SK-N-MC (cell line): ENCODE results near the gene TMEM37.
"Not testable (repeated sequence)": the region's sequence is repeated elsewhere in the genome, so short reads cannot be mapped to it uniquely, and the experiment has no call there.

Experiments used
- DNase-seq: peaks from one replicate; pipeline ENCODE4 v3.0.0-alpha.2; 2011; ENCODE audit warnings: low read depth, low spot score
- H3K27ac ChIP-seq: fragments of 200-600 bp; sonication (generic); 2 replicates; pipeline ENCODE4 v1.5.1; 2016; ENCODE audit warnings: mixed run types
- H3K36me3 ChIP-seq: fragments of 200-600 bp; sonication (generic); 2 replicates; pipeline ENCODE4 v1.6.1; 2017; ENCODE audit warnings: antibody characterized with exemption, low read length, mixed read lengths; ENCODE audit not compliant: insufficient read depth
- H3K4me3 ChIP-seq: fragments of 200-600 bp; sonication (generic); 2 replicates; pipeline ENCODE4 v1.5.1; 2016
- H3K9ac ChIP-seq: fragments of 200-600 bp; sonication (generic); 2 replicates; pipeline ENCODE4 v1.8.0; 2017; ENCODE audit warnings: mixed run types, mixed read lengths; ENCODE audit not compliant: insufficient read length
- H3K9me3 ChIP-seq: fragments of 200-600 bp; sonication (generic); 2 replicates; pipeline ENCODE4 v1.6.1; 2017; ENCODE audit warnings: low read depth, mild to moderate bottlenecking, antibody characterized with exemption, low read length, moderate library complexity, mixed read lengths
- EZH2 ChIP-seq: fragments of 200-600 bp; sonication (generic); IDR thresholded peaks from one replicate; pipeline ENCODE4 v1.6.1; 2017; ENCODE audit warnings: antibody characterized with exemption
- FOXP2 ChIP-seq: optimal IDR thresholded peaks from 2 replicates; pipeline ENCODE3; 2011; ENCODE audit warnings: mild to moderate bottlenecking, moderate library complexity; ENCODE audit not compliant: insufficient read depth; ENCODE audit errors: extremely low read length, control extremely low read depth
- POLR2AphosphoS5 ChIP-seq: IDR thresholded peaks from 2 replicates; pipeline ENCODE4 v1.6.1; 2012; ENCODE audit warnings: mild to moderate bottlenecking, low read depth, low read length, borderline replicate concordance

TMEM37 gene

DNA sequence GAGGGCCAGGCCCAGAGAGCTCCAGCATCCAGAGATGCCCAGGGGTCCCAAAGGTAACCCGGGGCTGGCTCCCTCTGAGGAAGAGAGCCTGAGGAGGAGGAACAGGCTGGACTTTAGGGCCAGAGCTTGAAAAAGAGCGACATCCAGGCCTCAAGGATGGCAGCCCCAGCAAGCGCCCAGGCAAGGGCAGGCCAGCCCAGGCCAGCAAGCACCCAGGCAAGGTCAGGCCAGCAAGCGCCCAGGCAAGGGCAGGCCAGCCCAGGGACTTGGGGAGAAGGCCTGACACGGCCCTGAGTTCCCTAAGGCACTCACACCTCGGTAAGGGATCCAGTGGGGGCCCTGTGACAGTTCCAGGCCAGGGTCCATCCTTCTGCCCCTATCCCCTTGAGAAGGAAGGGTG is 34.5 kb upstream of the TMEM37 start:
- Histone ChIP-seq H3K9ac (no peak overlapping the region), H3K4me3 (no peak overlapping the region), H3K36me3 (no peaks in the 10 kb centered on the region), H3K27ac (no peak overlapping the region), H3K9me3 (no peaks in the 10 kb centered on the region)
- no peak for TF ChIP-seq POLR2AphosphoS5
- TF ChIP-seq FOXP2: no peak
- TF ChIP-seq EZH2: no peak
- DNase-seq: no peak

DNA sequence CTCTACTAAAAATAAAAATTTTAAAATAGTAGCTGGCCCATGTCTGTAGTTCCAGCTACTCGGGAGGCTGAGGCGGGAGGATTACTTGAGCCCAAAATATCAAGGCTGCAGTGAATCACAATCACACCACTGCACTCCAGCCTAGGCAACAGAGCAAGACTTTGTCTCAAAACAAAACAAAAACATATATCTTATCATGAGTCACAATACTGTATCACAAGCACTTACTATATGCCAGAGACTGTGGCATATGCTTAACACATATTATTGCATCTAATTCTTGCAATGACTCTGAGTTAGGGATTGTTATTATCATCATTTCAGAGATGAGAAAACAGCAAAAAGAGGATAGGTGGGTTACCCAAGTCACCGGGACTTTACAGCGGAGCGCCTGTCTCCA is 29.5 kb upstream of the TMEM37 start:
- H3K4me3 ChIP-seq: no peak overlapping the region
- TF ChIP-seq EZH2: no peak
- no peak for TF ChIP-seq FOXP2
- no peak for TF ChIP-seq POLR2AphosphoS5

DNA sequence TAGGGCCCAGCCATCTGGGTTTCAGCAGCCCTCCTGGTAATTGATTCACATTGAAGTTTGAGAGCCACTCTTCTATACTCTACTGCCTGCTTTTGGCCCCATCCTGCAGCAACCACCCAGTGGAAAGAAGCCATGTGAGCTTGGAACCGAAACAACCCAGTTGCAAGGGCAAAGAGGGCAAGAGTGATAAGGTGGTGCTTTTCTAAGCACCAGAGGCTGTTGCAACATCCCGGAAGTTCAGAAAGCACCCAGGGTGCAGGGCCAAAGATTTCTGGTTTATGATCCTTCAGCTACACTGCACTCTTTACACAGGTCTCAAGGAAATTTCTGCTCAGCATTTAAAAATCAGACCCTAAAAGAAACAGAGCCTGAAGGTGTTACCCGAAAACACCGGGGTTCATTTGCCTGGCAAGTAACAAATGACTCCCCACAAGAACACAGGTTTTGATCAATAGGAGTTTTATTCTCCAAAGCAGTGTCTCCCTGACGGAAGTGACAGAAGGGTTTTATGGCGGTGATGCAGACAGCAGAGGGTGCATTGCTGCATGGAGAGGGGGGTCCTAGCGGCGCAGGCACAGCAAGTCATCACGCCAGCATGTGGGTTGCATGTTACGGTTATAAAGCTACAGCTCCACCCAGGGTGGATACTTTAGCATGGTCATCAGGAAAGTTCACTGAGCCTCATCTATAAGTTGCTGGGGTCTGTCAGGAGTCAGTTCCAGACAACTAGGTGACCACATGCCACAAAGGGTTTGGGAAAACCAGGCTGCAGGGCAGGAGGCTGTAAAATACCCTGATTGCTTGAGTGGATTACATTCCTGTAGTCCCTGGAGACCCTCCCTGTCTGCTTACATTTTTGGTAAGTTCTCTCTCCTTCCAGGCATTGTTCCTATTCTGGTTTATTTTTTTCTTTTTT is 28.8 kb upstream of the TMEM37 start:
- DNase-seq: no peak
- Histone ChIP-seq H3K27ac (no peak overlapping the region), H3K9ac (no peak overlapping the region), H3K9me3 (no peaks in the 10 kb centered on the region), H3K4me3 (no peak overlapping the region), H3K36me3 (no peaks in the 10 kb centered on the region)
- TF ChIP-seq POLR2AphosphoS5: no peak
- no peak for TF ChIP-seq FOXP2
- no peak for TF ChIP-seq EZH2

More for the DNA sequence above, 29.5 kb upstream of the TMEM37 start:
- H3K9me3 ChIP-seq: no peaks in the 10 kb centered on the region
- H3K27ac ChIP-seq: no peak overlapping the region
- no peak overlapping the region for H3K9ac ChIP-seq
- H3K36me3 ChIP-seq: no peaks in the 10 kb centered on the region
- DNase-seq: no peak

DNA sequence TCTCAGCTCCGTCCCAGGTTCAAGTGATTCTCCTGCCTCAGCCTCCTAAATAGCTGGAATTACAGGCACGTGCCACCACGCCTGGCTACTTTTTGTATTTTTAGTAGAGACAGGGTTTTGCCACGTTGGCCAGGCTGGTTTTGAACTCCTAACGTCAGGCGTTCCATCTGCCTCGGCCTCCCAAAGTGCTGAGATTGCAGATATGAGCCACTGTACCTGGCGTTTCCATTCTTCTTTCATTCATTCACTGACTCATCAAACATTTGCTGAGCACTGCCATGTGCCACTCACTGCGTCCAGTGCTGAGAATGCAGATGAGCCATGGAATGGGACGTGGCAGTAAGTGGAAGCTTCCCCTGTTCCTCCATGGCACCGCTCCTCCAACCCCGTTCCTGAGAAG is 28.0 kb upstream of the TMEM37 start:
- H3K36me3 ChIP-seq, H3K4me3 ChIP-seq, H3K9ac ChIP-seq, DNase-seq, H3K9me3 ChIP-seq, H3K27ac ChIP-seq: not testable (repeated sequence)

DNA sequence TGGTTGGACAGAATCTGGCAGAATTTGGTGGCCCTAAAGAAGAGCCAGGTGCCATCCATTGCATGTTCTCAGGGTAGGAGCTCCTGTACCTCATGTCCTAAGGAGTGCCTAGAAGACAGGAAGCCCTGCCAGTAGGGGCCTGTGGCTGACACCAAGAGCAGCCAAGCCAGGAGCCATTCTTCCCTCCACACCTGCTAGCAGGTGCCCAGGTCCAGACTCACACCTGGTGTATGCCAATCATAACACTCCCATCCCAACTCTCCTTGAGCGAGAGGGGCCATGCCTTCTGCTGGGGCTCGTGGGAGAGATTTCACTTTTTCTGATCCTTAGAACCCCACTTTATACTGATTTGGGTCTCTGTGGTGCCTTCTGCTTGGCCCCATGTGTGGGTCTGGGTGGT is 26.5 kb upstream of the TMEM37 start:
- no peaks in the 10 kb centered on the region for H3K9me3 ChIP-seq

DNA sequence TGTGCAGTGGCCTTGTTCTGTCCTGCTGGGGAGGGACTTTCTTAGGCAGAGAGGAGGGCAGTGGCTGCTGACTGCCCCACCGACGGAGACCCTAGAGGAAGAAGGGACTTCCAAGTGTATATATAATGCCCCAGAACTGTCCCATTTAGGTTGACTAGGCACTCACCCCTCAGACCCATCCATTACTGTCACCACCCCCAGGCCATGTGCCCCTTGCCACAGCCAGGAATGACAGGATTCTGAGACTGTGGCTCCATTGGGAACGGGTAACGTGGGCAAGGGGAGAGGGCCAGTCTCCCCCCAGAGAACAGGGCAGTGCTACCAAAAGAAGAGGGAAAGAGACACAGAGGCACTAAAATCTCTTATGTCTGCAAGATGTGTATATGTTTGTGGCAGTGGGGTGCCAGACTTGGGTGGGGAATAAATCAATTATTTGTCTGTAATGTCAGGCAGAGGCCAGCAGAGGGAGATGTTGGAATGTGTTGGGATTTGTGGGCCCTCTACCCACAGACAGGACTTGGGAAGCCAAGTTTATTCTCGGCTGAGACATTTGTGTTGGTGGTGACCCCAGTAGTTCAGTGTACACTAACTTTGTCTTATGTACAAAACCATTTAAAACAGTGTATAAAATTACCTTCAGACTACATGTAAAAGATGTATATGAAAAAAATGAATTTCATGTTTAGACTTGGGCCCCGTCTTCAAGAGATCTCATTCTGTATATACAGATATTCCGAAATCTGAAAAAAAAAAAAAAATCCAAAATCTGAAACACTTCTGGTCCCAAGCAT is 24.0 kb upstream of the TMEM37 start:
- no peaks in the 10 kb centered on the region for H3K9me3 ChIP-seq
- DNase-seq: peak; percentile 56
- H3K9ac ChIP-seq: peak overlapping the region; percentile 52
- TF ChIP-seq EZH2: no peak
- TF ChIP-seq POLR2AphosphoS5: no peak
- TF ChIP-seq FOXP2: no peak
- H3K27ac ChIP-seq: peak overlapping the region; percentile 81
- peak overlapping the region; percentile 61 for H3K4me3 ChIP-seq
- no peaks in the 10 kb centered on the region for H3K36me3 ChIP-seq

More for the DNA sequence above, 26.5 kb upstream of the TMEM37 start:
- H3K27ac ChIP-seq: no peak overlapping the region
- H3K36me3 ChIP-seq: no peaks in the 10 kb centered on the region
- TF ChIP-seq EZH2 (no peak), POLR2AphosphoS5 (no peak), FOXP2 (no peak)
- H3K4me3 ChIP-seq: no peak overlapping the region
- H3K9ac ChIP-seq: no peak overlapping the region
- no peak for DNase-seq

DNA sequence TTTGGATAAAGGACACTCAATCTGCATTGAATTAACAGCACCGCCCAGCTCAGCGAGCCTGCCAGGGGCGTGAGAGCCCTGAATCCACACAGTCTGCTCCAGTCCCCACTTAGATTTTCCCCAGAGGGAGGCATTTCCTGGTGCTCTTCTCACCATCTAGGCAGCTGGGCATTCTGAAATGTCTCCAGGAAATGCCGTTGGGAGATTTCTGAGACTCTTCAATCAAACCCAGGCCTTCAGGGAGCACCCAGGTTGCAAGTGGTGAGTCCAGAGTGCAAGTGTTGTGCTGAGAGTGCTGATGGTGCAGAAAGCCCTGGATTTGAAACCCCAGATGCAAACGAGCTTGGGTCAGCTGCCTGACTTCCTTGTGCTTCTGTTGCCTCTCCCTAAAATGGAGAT is 23.4 kb upstream of the TMEM37 start:
- Histone ChIP-seq H3K9ac (peak overlapping the region; percentile 52), H3K27ac (peak overlapping the region; percentile 81), H3K36me3 (no peaks in the 10 kb centered on the region), H3K9me3 (no peaks in the 10 kb centered on the region), H3K4me3 (peak overlapping the region; percentile 61)
- TF ChIP-seq FOXP2: no peak
- no peak for TF ChIP-seq POLR2AphosphoS5
- no peak for TF ChIP-seq EZH2
- no peak for DNase-seq

DNA sequence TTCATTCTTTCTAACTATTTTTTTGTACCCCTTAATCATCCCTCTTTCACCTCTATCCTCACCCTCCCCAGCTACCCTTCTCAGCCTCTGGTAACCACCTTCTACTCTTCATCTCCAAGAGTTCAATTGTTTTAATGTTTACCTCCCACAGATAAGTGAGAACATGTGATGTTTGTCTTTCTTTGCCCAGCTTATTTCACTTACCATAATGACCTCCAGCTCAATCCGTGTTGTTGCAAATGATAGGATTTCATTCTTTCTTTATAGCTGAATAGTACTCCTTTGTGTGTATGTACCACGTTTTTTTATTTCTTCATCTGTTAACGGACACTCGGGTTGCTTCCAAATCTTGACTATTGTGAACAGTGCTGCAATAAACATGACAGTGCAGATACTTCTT is 22.1 kb upstream of the TMEM37 start:
- TF ChIP-seq FOXP2 (no peak), POLR2AphosphoS5 (no peak), EZH2 (no peak)
- H3K36me3 ChIP-seq: no peaks in the 10 kb centered on the region
- H3K9ac ChIP-seq: no peak overlapping the region
- H3K27ac ChIP-seq: no peak overlapping the region
- no peak overlapping the region for H3K4me3 ChIP-seq
- no peaks in the 10 kb centered on the region for H3K9me3 ChIP-seq
- no peak for DNase-seq

DNA sequence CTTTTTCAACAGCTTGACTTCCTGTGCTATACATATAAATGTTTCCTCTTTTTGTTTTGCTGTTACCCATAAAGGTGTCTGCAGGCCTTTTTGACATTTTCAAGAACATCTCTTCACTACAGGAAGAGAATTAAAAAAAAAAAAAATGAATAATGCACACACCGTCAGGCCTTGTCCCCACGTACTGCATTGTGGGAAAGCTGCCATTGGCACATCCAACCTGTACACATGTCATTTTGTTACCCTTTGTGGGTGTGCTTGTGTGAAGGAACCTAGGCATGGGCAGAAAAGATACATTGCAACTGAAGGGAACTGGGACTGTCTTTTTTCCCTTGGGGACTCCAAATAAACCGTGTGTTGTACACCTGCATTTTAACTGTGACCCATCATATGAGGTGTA is 16.8 kb upstream of the TMEM37 start:
- Histone ChIP-seq H3K9ac (no peak overlapping the region), H3K9me3 (no peaks in the 10 kb centered on the region), H3K36me3 (no peaks in the 10 kb centered on the region), H3K27ac (peak overlapping the region; percentile 58; the same call in 1 of the 2 replicates), H3K4me3 (no peak overlapping the region)
- DNase-seq: no peak
- TF ChIP-seq FOXP2 (no peak), POLR2AphosphoS5 (no peak), EZH2 (no peak)
